GM12874 (cell line): Measurements from ENCODE around the gene CDH4.

Experiments
- CTCF ChIP-seq: IDR thresholded peaks from 2 replicates; pipeline ENCODE4 v1.5.1; 2011; ENCODE audit warnings: low read depth, mild to moderate bottlenecking, control low read depth, low read length, moderate library complexity; ENCODE audit not compliant: insufficient read depth

CDH4 gene

DNA sequence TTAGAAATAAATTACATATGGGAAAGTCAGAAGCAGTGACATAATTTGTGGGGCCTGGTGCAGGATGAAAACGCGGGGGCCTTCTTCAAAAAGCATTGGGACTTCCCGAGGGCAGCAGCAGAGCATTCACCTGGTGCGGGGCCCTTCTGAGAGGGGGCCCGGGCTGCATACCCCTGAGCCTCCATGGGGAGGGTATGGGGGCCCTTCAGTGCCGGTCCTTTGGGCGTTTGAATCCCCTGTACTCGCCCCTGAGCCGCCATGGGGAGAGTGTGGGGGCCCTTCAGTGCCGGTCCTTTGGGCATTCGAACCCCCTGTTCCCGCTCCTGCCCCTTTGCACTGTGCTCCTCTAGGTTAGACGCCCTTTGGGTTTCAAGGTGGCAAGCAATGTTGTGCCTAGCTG lies 283.5 kb downstream of the CDH4 start:
- TF ChIP-seq CTCF: no peak

GRCh38 chr20:61535956-61536355 lies 283.9 kb downstream of the CDH4 start:
- TF ChIP-seq CTCF: no peak

GRCh38 chr20:61536671-61537070 lies 284.6 kb downstream of the CDH4 start:
- no peak for TF ChIP-seq CTCF

DNA sequence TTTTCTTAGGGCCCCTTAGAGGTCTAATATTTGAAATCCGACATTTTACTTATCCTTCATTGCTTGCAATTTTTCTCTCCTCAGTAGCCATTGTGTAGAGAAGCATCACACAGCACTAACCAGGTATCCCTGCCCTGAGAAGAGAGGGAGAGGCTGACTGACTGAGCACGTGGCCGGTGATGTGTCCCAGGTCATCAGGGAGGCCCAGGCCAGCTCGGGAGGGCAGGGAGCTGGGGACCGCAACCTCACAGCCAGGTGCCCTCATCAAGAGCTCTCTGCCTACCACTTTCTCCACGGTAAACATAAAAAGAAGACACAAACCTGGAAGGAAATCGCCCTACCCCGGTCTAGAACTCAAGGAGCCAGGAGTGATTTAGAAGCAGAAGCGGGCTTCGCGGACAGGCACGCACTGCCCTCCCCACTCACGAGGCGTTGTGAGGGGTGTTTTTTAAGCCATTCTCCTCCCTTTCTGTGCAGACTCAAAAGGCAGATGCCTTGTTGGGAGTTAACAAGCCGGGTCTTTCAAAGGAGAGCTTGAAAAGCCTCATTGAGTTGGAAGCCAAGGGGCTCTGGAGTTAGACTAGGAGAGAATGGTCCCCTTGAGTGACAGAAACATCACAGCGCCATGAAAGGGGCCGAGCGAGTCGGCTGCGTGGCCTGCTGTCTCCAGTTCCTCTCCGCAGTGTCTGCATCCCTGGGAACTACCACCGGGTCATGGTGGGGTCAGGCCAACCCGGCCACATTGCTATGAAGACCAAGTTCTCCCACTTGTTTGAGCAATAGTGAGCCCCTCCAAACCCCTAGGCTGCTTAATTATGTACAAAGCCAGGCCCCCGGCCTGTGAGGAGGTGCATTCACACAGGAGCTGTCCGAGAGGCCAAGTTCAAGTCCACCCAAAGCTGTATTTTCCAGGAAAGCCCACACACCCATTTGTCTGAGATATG lies 285.4 kb downstream of the CDH4 start:
- no peak for TF ChIP-seq CTCF

DNA sequence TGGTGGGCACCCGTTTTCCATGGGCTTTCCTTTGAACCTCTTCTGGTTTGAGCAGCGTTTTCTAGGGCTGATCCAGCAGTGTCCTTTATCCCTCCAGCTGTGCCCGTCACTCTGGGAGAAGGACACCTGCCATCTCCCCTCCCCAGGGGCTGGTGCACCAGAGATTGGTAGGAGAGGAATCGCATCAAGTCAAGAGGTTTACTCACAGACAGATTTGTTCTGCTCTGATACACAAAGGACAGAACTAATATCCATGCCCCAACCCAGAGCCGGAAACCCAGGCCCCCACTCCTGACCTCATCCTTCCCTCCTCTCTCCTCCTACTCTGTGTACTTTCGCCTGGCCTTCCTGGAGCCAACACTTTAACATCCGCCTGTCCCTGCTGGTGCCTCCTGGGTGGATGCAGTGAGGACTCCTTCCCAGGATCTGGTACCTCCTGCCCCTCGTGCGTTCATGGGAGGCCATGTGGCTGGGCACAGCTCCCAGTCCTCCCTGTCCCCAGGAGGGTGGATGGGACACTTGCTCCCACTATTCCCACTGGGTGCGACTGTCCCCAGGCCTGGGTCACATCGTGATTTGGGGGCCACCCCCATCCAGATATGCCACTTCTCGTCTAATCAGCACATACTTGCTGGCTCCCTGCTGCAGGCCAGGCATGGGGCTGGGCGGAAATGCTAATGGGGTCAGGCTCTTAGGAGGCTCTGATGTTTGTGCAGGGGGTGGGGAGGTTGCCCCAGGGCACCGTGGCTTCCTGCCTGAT lies 286.3 kb downstream of the CDH4 start:
- no peak for TF ChIP-seq CTCF

- TF ChIP-seq CTCF: no peak
Measured at GRCh38 chr20:61538943-61539265, 286.8 kb downstream of the CDH4 start.

DNA sequence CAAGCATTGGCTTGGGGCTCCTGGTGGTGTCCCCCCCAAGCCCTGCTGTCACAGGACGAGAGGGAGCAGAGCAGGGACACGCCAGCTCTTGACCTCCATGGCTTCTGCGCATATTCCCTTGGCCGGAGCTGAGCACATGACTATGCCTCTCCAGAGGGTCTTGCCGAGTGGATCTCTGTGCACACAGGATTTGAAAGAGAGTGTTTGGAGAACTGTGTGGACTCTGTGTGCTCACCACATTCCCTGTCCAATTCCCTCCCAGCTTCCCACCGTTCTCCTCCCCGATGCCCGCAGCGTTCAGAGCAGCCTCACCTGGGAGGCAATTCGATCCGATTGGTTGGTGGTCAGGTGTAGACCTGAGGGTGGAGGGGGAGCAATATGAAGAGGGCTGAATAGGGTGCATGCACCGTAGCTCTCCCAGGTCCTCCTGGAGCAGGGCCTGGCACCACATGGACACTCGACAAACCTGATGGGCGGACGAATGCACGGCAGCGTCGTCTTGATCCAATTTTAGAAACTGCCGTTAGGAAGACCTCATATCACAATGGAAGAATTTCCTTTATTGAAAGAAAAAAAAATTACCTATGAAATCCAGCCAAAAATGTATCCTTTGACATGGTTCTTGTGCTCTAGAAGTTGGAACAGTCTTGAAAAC lies 287.8 kb downstream of the CDH4 start:
- no peak for TF ChIP-seq CTCF
